ENCODE data around the gene SALL2.

DNA sequence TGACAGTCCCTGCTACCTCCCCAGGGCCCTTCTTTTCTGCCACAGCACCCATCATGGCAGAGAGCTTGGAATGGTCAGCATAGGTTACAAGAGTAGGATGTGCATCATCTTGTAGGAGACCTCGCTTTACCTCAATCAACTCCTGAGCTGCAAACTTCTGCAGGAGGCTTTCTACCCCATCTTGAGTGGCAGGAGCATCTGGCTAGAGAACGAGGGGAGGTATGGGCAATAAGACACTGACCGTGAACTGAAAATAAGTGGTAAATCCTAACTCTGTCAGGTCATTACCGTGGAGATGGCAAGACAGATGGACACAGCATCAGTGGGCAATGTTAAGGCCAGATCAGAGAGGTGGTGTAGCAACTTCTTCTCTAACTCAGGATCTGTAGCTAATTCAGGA, 22.8 kb downstream of the SALL2 start:
- TF ChIP-seq POLR2AphosphoS5 (IDR thresholded peaks at IDR 0.05; ENCODE audit: low read depth, low read length): no peak
- TF ChIP-seq POLR2A (IDR thresholded peaks at IDR 0.05; ENCODE audit: low read depth, low read length): 0 out of 2 replicates have a peak, but pooled peaks have one; percentile 20

Data from GM12892 (cell line).